IPS-20b (cell line): ENCODE measurements around the gene SKAP1.

ENCODE experiments used
- H3K27ac ChIP-seq: one replicate; pipeline ENCODE4 v1.5.1; 2013; ENCODE audit warnings: low read length
- H3K27me3 ChIP-seq: 2 replicates; pipeline ENCODE4 v1.6.1; 2013; ENCODE audit warnings: mild to moderate bottlenecking, low read length, inconsistent platforms; ENCODE audit not compliant: insufficient read depth
- H3K36me3 ChIP-seq: 2 replicates; pipeline ENCODE4 v1.6.1; 2013; ENCODE audit warnings: low read depth, mild to moderate bottlenecking, inconsistent platforms, low read length, moderate library complexity; ENCODE audit not compliant: insufficient read depth
- H3K4me1 ChIP-seq: 2 replicates; pipeline ENCODE4 v1.6.1; 2013; ENCODE audit warnings: mild to moderate bottlenecking, control low read depth, inconsistent platforms, low read length, moderate library complexity; ENCODE audit not compliant: insufficient read depth
- H3K4me3 ChIP-seq: 2 replicates; pipeline ENCODE4 v1.5.1; 2013; ENCODE audit warnings: mild to moderate bottlenecking, low read length, inconsistent platforms
- H3K9ac ChIP-seq: 2 replicates; pipeline ENCODE4 v1.6.1; 2013; ENCODE audit warnings: low read depth, mild to moderate bottlenecking, inconsistent platforms, low read length, moderate library complexity
- H3K9me3 ChIP-seq: 2 replicates; pipeline ENCODE4 v1.6.1; 2013; ENCODE audit warnings: mild to moderate bottlenecking, low read depth, low read length, inconsistent platforms; ENCODE audit not compliant: insufficient read depth

SKAP1 gene

GRCh38 chr17:48429638-48430586 lies at the start of gene SKAP1:
TSS of gene SKAP1 (minus strand) at chr17:48430214.
- Histone ChIP-seq H3K4me3 (peak within 1 kb of the TSS; percentile 53; the same call in 1 of the 2 replicates), H3K36me3 (no peaks in the 10 kb centered on the region), H3K9ac (no peak within 1 kb of the TSS), H3K9me3 (no peaks in the 10 kb centered on the region), H3K4me1 (no peaks in the 10 kb centered on the region), H3K27me3 (peaks cover 68% of the 10 kb centered on the region), H3K27ac (no peak within 1 kb of the TSS)

GRCh38 chr17:48479014-48479402 lies 49.0 kb upstream of the SKAP1 start:
- H3K27me3 ChIP-seq = peaks cover 11% of the 10 kb centered on the region
- no peak overlapping the region for H3K9ac ChIP-seq
- no peaks in the 10 kb centered on the region for H3K36me3 ChIP-seq
- no peak overlapping the region for H3K4me3 ChIP-seq
- H3K9me3 ChIP-seq = no peaks in the 10 kb centered on the region
- peaks cover 3% of the 10 kb centered on the region; the same call in 1 of the 2 replicates for H3K4me1 ChIP-seq
- H3K27ac ChIP-seq = no peak overlapping the region

DNA sequence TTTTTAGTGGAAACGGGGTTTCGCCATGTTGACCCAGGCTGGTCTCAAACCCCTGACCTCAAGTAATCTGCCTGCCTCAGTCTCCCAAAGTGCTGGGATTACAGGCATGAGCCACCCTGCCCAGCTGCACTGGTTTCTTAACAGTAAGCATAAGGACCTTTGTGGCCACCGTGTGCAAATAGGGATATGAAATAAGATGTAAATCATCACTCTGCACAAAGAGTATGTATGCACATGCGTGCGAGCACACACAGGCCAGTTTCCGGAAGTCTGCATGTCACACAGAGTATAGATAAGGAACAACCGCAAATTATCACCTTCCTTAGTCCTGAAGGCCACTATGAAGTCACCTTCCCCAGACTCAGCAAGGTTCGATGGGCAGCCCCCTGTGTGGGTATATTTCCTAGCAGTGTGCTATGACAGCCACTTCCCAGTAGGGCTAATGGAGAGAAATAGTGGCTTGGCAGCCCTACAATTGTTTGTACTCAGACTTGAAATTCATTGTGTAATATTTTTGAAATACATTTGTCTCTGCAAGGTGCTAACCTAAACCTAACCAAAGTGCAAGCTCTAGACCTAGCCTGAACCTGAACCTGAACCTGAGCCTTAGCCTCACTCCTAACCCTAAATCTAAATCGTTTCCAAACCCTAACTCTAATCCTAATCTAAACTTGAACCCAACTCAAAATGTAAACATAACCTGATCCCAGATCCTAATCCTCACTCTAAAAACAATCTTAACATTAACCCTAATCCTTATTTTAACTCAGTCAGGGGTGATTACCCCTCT lies 48.4 kb upstream of the SKAP1 start:
- Histone ChIP-seq H3K27ac (no peak overlapping the region), H3K9me3 (no peaks in the 10 kb centered on the region), H3K4me3 (no peak overlapping the region), H3K27me3 (peaks cover 5% of the 10 kb centered on the region), H3K36me3 (no peaks in the 10 kb centered on the region), H3K4me1 (no peaks in the 10 kb centered on the region), H3K9ac (no peak overlapping the region)

DNA sequence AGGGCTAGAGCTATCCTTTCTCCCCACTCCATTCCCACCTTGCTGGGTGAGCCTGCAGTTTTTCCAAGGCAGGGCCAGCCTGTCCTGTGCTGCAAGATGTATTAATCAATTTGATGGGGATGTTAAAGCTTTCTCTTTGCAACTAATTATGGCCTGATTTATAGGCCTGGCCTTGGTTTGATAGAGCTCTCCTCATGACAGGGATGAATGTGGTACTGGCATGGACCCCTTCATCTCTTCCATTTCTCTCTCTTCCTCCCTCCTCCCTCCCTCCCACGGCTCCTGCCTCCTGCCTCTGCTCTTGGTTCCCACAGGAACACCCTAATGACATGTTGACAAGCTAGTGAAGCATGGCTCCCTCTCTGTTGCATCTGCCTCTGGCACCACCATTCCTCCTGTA lies 47.2 kb upstream of the SKAP1 start:
- Histone ChIP-seq H3K4me1 (peaks cover 10% of the 10 kb centered on the region), H3K9ac (no peak overlapping the region), H3K9me3 (no peaks in the 10 kb centered on the region), H3K27me3 (0 out of 2 replicates have a peak, but pooled peaks cover 5% of the 10 kb centered on the region), H3K27ac (no peak overlapping the region), H3K36me3 (no peaks in the 10 kb centered on the region), H3K4me3 (no peak overlapping the region)

- no peak overlapping the region for H3K4me3 ChIP-seq
- 0 out of 2 replicates have a peak, but pooled peaks cover 9% of the 10 kb centered on the region for H3K27me3 ChIP-seq
- no peaks in the 10 kb centered on the region for H3K36me3 ChIP-seq
- H3K27ac ChIP-seq = no peak overlapping the region
- H3K4me1 ChIP-seq = peaks cover 24% of the 10 kb centered on the region
- H3K9ac ChIP-seq = no peak overlapping the region
- H3K9me3 ChIP-seq = no peaks in the 10 kb centered on the region
Observed at GRCh38 chr17:48472411-48473281, 42.6 kb upstream of the SKAP1 start.

GRCh38 chr17:48471817-48472410 lies 41.9 kb upstream of the SKAP1 start:
- H3K27me3 ChIP-seq = 0 out of 2 replicates have a peak, but pooled peaks cover 9% of the 10 kb centered on the region
- H3K9me3 ChIP-seq = no peaks in the 10 kb centered on the region
- H3K9ac ChIP-seq = no peak overlapping the region
- peaks cover 24% of the 10 kb centered on the region for H3K4me1 ChIP-seq
- no peaks in the 10 kb centered on the region for H3K36me3 ChIP-seq
- no peak overlapping the region for H3K27ac ChIP-seq
- H3K4me3 ChIP-seq = no peak overlapping the region

- H3K36me3 ChIP-seq = no peaks in the 10 kb centered on the region
- H3K27ac ChIP-seq = no peak overlapping the region
- H3K4me1 ChIP-seq = peaks cover 24% of the 10 kb centered on the region
- H3K9me3 ChIP-seq = no peaks in the 10 kb centered on the region
- no peak overlapping the region for H3K9ac ChIP-seq
- H3K4me3 ChIP-seq = no peak overlapping the region
- H3K27me3 ChIP-seq = 0 out of 2 replicates have a peak, but pooled peaks cover 9% of the 10 kb centered on the region
Observed at GRCh38 chr17:48470388-48471034, 40.5 kb upstream of the SKAP1 start.

DNA sequence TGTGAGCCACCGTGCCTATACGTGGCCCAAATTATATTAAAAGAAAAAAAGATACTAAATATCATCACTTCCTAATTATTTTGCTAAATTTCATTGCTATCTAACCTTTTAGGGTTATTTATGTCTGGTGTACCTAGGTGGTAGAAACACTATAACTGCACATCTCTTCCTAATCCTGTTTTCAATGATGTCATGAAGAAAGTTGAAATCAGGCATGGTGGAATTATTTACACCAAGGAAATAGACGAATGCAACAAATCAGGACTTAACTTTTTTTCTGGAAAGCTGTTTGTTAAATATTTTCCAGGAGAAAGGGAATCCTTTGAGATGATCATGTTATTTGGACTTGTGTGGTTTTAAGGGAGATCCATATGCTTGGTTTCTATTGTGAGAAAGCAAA lies 39.2 kb upstream of the SKAP1 start:
- peaks cover 24% of the 10 kb centered on the region for H3K4me1 ChIP-seq
- no peaks in the 10 kb centered on the region for H3K36me3 ChIP-seq
- peaks cover 15% of the 10 kb centered on the region; the same call in 1 of the 2 replicates for H3K27me3 ChIP-seq
- no peak overlapping the region for H3K9ac ChIP-seq
- H3K9me3 ChIP-seq = no peaks in the 10 kb centered on the region
- H3K27ac ChIP-seq = no peak overlapping the region
- no peak overlapping the region for H3K4me3 ChIP-seq

DNA sequence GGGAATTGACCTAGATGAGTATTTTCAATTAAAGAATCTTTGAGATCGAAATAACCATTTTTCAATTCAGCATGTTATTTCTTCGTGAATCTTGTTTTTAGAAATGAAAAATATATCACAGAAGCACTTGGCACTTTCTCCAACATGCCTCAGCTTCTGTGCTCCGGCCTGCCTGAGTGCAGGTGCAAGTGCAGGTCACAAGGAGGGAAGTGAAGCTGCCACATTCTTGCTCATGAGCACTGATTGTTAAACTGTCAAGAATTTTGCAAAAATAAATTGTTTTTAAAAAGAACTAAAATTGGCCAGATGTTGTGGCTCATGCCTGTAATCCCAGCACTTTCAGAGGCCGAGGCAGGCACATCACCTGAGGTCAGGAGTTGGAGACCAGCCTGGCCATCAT lies 38.3 kb upstream of the SKAP1 start:
- Histone ChIP-seq H3K27ac (no peak overlapping the region), H3K9ac (no peak overlapping the region), H3K36me3 (no peaks in the 10 kb centered on the region), H3K27me3 (peaks cover 20% of the 10 kb centered on the region), H3K4me1 (peaks cover 24% of the 10 kb centered on the region), H3K9me3 (no peaks in the 10 kb centered on the region), H3K4me3 (no peak overlapping the region)

DNA sequence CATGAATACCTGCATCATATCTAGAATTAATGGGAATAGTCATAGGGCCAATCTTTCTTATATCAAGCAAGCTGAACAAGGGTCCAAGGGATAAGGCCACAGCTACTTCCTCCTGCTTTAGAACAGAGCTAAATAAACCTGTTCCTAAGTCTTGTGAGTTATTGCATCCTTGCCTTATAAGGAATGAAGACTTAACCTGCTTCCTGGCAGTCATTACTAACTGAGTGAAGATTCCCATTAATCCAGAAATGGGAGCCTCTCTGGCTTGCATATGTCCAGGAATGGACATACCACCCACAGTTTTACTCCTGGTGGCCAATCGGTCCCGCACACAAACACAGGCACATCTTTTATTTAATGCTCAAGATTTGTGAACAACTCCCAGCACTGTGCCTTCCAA lies 35.9 kb upstream of the SKAP1 start:
- Histone ChIP-seq H3K9ac (no peak overlapping the region), H3K27ac (no peak overlapping the region), H3K36me3 (no peaks in the 10 kb centered on the region), H3K4me1 (peaks cover under 1% of the 10 kb centered on the region; the same call in 1 of the 2 replicates), H3K4me3 (no peak overlapping the region), H3K27me3 (peaks cover 11% of the 10 kb centered on the region), H3K9me3 (no peaks in the 10 kb centered on the region)
